GM10847 (cell line): Measurements from ENCODE around the gene BAHCC1.
A peak's percentile ranks its signal among the peaks of the same experiment; 100 is the strongest.

Experiments used
- POLR2A ChIP-seq: IDR thresholded peaks from 2 replicates; pipeline ENCODE4 v1.6.1; 2011; ENCODE audit not compliant: insufficient read length; ENCODE audit errors: extremely low read depth

The BAHCC1 gene

GRCh38 chr17:81513753-81514488, 118.7 kb downstream of the BAHCC1 start:
- no peak for TF ChIP-seq POLR2A

- TF ChIP-seq POLR2A = no peak
Observed at GRCh38 chr17:81514489-81514738, 119.2 kb downstream of the BAHCC1 start.

DNA sequence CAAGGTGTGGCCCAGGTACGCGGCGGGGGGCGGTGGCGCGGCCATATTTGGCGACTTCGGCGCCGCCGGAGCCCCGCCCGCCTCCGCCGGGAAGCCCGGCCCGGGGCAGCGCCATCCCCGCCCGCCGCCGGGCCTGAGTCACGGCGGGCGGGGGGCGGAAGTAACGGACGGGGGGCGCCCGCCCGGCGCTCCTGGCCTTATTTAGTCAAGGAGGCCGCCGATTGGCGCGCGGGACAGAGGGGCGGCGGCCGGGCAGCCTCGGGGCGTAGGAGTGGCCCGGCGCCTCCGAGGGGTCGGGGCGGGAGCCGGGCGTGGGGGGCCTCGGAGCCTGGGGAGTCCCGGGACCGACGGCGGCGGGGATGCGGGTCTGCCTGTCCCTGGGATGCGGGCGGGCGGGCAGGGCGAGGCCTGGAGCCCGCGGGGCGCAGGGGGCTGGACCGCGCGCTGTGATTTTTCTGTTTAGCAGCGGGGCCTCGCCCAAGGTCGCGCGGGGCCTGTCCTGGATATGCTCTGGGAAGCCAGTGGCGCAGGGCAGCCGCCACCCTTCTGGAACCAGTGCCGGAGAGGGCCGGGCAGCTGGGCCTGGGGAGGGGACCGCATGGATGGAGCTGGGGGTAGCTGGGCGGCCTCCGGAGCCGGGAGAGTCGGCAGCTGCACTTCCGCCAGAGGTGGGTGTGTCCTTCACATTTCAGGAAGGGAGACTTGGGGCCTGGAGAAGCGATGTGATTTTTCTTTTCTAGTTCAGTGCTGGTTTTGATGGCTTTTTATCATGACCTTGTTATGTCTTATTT, 119.7 kb downstream of the BAHCC1 start:
- peak; percentile 32 for TF ChIP-seq POLR2A

DNA sequence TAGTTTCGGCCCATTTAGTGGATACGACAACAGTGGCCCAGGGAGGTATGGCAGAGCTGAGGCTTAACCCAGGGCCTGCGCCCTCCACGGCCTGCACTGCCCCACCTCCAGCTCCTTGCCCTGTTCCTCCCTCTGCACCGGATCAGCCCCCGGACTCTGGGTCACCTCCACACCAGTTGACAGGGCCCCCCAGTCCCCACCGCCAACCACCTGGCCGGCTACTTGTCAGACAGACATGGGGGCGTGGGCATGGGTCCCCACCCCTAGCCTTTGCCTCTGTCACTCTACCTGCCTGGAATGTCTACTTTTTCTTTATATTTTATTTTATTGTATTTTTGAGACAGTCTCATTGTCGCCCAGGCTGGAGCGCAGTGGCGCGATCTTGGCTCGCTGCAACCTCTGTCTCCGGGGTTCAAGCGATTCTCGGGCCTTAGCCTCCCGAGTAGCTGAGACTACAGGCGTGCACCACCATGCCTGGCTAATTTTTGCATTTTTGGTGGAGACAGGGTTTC, 120.3 kb downstream of the BAHCC1 start:
- peak; percentile 7 for TF ChIP-seq POLR2A
